K562 (cell line): ENCODE measurements around the gene ERAL1. TPM values are rescaled to one million over a fixed set of nuclear protein-coding genes. Genes with fewer than 3 reads are reported as not detected.
A peak's percentile ranks its signal among the peaks of the same experiment; 100 is the strongest.

Experiments used
- ARID2 ChIP-seq: fragments of 450-650 bp; IDR thresholded peaks from 2 replicates; pipeline ENCODE4 v1.6.1; 2017; ENCODE audit warnings: antibody characterized with exemption, mild to moderate bottlenecking
- CREM ChIP-seq: IDR thresholded peaks from 2 replicates; pipeline ENCODE4 v1.6.1; 2014; ENCODE audit warnings: antibody characterized with exemption, low read depth
- ELF4 ChIP-seq: fragments of 450-650 bp; formaldehyde crosslinking; IDR thresholded peaks from 2 replicates; pipeline ENCODE4 v1.4.0; 2022; ENCODE audit warnings: missing genetic modification characterization
- HDAC1 ChIP-seq, 2 experiments: fragments of 450-650 bp; IDR thresholded peaks; 2 replicates each; pipeline ENCODE4 v1.6.1; 2016 to 2017; ENCODE audit warnings: inconsistent platforms in 1 of 2, mild to moderate bottlenecking in 1 of 2, moderate library complexity in 1 of 2
- L3MBTL2 ChIP-seq: fragments of 450-650 bp; IDR thresholded peaks from 2 replicates; pipeline ENCODE4 v1.6.1; 2016; ENCODE audit warnings: mild to moderate bottlenecking, moderate library complexity
- MTA1 ChIP-seq: fragments of 450-650 bp; IDR thresholded peaks from 2 replicates; pipeline ENCODE4 v1.6.1; 2017; ENCODE audit warnings: borderline replicate concordance
- RREB1 ChIP-seq: fragments of 250-450 bp; sonication (Bioruptor Pico); IDR thresholded peaks from 2 replicates; pipeline ENCODE4 v1.4.0; 2020
- RUNX1 ChIP-seq: sonication (generic); IDR thresholded peaks from 2 replicates; pipeline ENCODE4 v1.6.1; 2016; ENCODE audit warnings: antibody characterized with exemption, low read depth
- WHSC1 ChIP-seq: IDR thresholded peaks from one replicate; pipeline ENCODE4 v1.6.1; 2012; ENCODE audit warnings: low read length, control low read depth, inconsistent platforms
- ZBTB40 ChIP-seq, 2 experiments: fragments of 450-650 bp in 1 of 2; sonication (generic) in 1 of 2; formaldehyde crosslinking in 1 of 2; IDR thresholded peaks; 2 replicates each; pipeline versions ENCODE4 v1.7.1 to v1.9.0; 2016 to 2022; ENCODE audit warnings: inconsistent platforms in 1 of 2, mild to moderate bottlenecking in 1 of 2, missing genetic modification reagents in 1 of 2
- ZBTB7A ChIP-seq: IDR thresholded peaks from 2 replicates; pipeline ENCODE4 v1.6.1; 2011; ENCODE audit warnings: low read depth, mild to moderate bottlenecking, low read length, moderate library complexity, borderline replicate concordance; ENCODE audit not compliant: control insufficient read depth
- ZNF583 ChIP-seq: fragments of 250-450 bp; sonication (Bioruptor Pico); IDR thresholded peaks from 2 replicates; pipeline ENCODE4 v1.4.0; 2020
- polyA plus RNA-seq, 8 experiments: library from polyadenylated mRNA; depleted of rRNA in 4 of 8; stranded (reverse) in 5 of 8; unstranded in 3 of 8; fragments of >200 nt; fragmentation: Nextera tagmentation in 2 of 8; fragmentation: Illumina TruSeq in 1 of 8; extraction: Ambion mirVana in 2 of 8; extraction: Trizol in 1 of 8; gene quantifications; 2 replicates each; pipeline versions ENCODE4 v1.2.1 to v1.2.3, GENCODE V29; 2011 to 2014; ENCODE audit warnings: inconsistent platforms in 1 of 8, missing spikeins in 1 of 8
- total RNA-seq, 7 experiments: library from RNA; depleted of rRNA in 6 of 7; stranded (reverse); fragments of >200 nt in 6 of 7; fragmentation: Illumina TruSeq in 2 of 7; extraction: Trizol in 2 of 7; gene quantifications; 2 replicates each; pipeline versions ENCODE4 v1.2.1 to v1.2.3, GENCODE V29; 2011 to 2021; ENCODE audit warnings: low replicate concordance in 1 of 7

Gene ERAL1
- total and polyA plus RNA-seq, 9 of the 15 experiments (the other 6 are each of a cell fraction or from before 2014, with no cell fraction given): 37.5 to 351 (median 106) TPM

GRCh38 chr17:28896884-28897768 lies 42.3 kb downstream of the ERAL1 start, which contains the start of gene FLOT2 (continued):
- TF ChIP-seq ZBTB40 (IDR thresholded peaks at IDR 0.05): peak; percentile 12; the same call in 1 of the 2 replicates
- TF ChIP-seq ZBTB40 (CRISPR knock-in tag; IDR thresholded peaks at IDR 0.05): no peak
- TF ChIP-seq ZNF583 (CRISPR knock-in tag): peak; percentile 77; the same call in 1 of the 2 replicates
- peak; percentile 51; the same call in 1 of the 2 replicates for TF ChIP-seq MTA1
- peak; percentile 9; the same call in 1 of the 2 replicates for TF ChIP-seq RREB1
- TF ChIP-seq CREM: 0 out of 2 replicates have a peak, but pooled peaks have one; percentile 14
- peak; percentile 24; the same call in 1 of the 2 replicates for TF ChIP-seq ARID2
- peak; percentile 97 for TF ChIP-seq ZBTB7A
- TF ChIP-seq HDAC1 (IDR thresholded peaks at IDR 0.05): peak in 1 of 2 experiments; percentile 57; a peak in 1 of 4 replicates
- TF ChIP-seq ELF4 (CRISPR knock-in tag): peak; percentile 64; the same call in 1 of the 2 replicates
- TF ChIP-seq RUNX1: peak; percentile 79; the same call in 1 of the 2 replicates
- TF ChIP-seq L3MBTL2: peak; percentile 73
- TF ChIP-seq WHSC1: no peak
